SK-N-SH (cell line): ENCODE data around the gene PTPRA. TPM values are rescaled to one million over a fixed set of nuclear protein-coding genes. Genes with fewer than 3 reads are reported as not detected.

Source experiments
- CTCF ChIA-PET: fragments of 300-600, 350-600 bp; formaldehyde crosslinking; extraction: SDS; loops from one replicate; lab custom pipeline; 2021; lab: Yijun Ruan, JAX
- POLR2A ChIA-PET: fragments of 350-600 bp; sonication (Branson Sonifier 250); formaldehyde crosslinking; extraction: SDS; loops from one replicate; lab custom pipeline; 2020; ENCODE audit warnings: antibody characterized with exemption, inconsistent platforms; lab: Yijun Ruan, JAX
- DNase-seq: peaks from one replicate; pipeline ENCODE4 v3.0.0; 2012
- H2AFZ ChIP-seq: fragments of 200-600 bp; sonication (generic); 2 replicates; pipeline ENCODE4 v1.8.1; 2016; ENCODE audit warnings: antibody characterized with exemption, mild to moderate bottlenecking, low read depth
- H3F3A ChIP-seq: fragments of 200-600 bp; sonication (generic); replicated peaks from 2 replicates; pipeline ENCODE3; 2016; ENCODE audit warnings: antibody characterized with exemption, mild to moderate bottlenecking; ENCODE audit not compliant: insufficient read depth
- H3K27ac ChIP-seq, 2 experiments: fragments of 200-500 bp in 1 of 2; fragments of 200-600 bp in 1 of 2; sonication (Bioruptor generic) in 1 of 2; sonication (generic), shearing (Covaris generic) in 1 of 2; 2 replicates each; pipeline versions ENCODE4 v1.5.1 to v1.6.1; 2014 to 2016; ENCODE audit warnings: low read depth in 2 of 2, inconsistent platforms in 1 of 2, low read length in 1 of 2, mild to moderate bottlenecking in 1 of 2, mixed read lengths in 1 of 2
- H3K27me3 ChIP-seq: fragments of 200-600 bp; sonication (generic), shearing (Covaris generic); 2 replicates; pipeline ENCODE4 v1.6.1; 2016; ENCODE audit warnings: mixed run types; ENCODE audit not compliant: insufficient read depth
- H3K36me3 ChIP-seq, 2 experiments: fragments of 200-500 bp in 1 of 2; fragments of 200-600 bp in 1 of 2; sonication (Bioruptor generic) in 1 of 2; sonication (generic) in 1 of 2; replicated peaks in 1 of 2; 2 replicates each; pipeline versions ENCODE3 to v1.5.1; 2014 to 2016; ENCODE audit warnings: low read length in 1 of 2, mild to moderate bottlenecking in 1 of 2; ENCODE audit not compliant: insufficient read depth in 2 of 2, control insufficient read depth in 1 of 2
- H3K4me1 ChIP-seq, 2 experiments: fragments of 200-500 bp in 1 of 2; fragments of 200-600 bp in 1 of 2; sonication (Bioruptor generic) in 1 of 2; sonication (generic), shearing (Covaris generic) in 1 of 2; 2 replicates each; pipeline versions ENCODE4 v1.5.1 to v1.6.1; 2014 to 2016; ENCODE audit warnings: low read depth in 1 of 2, low read length in 1 of 2, mixed run types in 1 of 2; ENCODE audit not compliant: insufficient read depth in 2 of 2, control insufficient read depth in 1 of 2
- H3K4me2 ChIP-seq: fragments of 200-600 bp; sonication (generic), shearing (Covaris generic); 2 replicates; pipeline ENCODE4 v1.6.1; 2017; ENCODE audit warnings: mixed run types
- H3K4me3 ChIP-seq, 2 experiments: fragments of 200-500 bp in 1 of 2; fragments of 200-600 bp in 1 of 2; sonication (Bioruptor generic) in 1 of 2; sonication (generic), shearing (Covaris generic) in 1 of 2; 2 replicates each; pipeline versions ENCODE4 v1.5.1 to v1.8.1; 2014 to 2016; ENCODE audit warnings: low read depth in 2 of 2, inconsistent platforms in 1 of 2, low read length in 1 of 2, mild to moderate bottlenecking in 1 of 2, mixed read lengths in 1 of 2, moderate library complexity in 1 of 2
- H3K79me2 ChIP-seq: fragments of 200-600 bp; sonication (generic); 2 replicates; pipeline ENCODE4 v1.8.1; 2017; ENCODE audit warnings: mild to moderate bottlenecking; ENCODE audit not compliant: insufficient read depth
- H3K9ac ChIP-seq: fragments of 200-600 bp; sonication (generic); 2 replicates; pipeline ENCODE4 v1.6.1; 2017; ENCODE audit warnings: mixed run types
- H3K9me2 ChIP-seq: fragments of 200-600 bp; sonication (generic); 2 replicates; pipeline ENCODE4 v1.6.1; 2017; ENCODE audit warnings: mixed run types
- H3K9me3 ChIP-seq: fragments of 200-600 bp; sonication (generic); 2 replicates; pipeline ENCODE4 v1.6.1; 2017; ENCODE audit warnings: mixed run types, mild to moderate bottlenecking, moderate library complexity
- H4K20me1 ChIP-seq: fragments of 200-600 bp; sonication (generic); 2 replicates; pipeline ENCODE4 v1.6.1; 2017; ENCODE audit warnings: mild to moderate bottlenecking, mixed run types; ENCODE audit not compliant: insufficient read depth
- EP300 ChIP-seq, 2 experiments: IDR thresholded peaks; 2 replicates each; pipeline versions ENCODE4 v1.4.0 to v1.6.1; 2012; ENCODE audit warnings: borderline replicate concordance in 1 of 2, low read depth in 1 of 2, low read length in 1 of 2
- FOXJ3 ChIP-seq: sonication (generic); formaldehyde crosslinking; IDR thresholded peaks from 2 replicates; pipeline ENCODE4 v1.5.1; 2020; ENCODE audit warnings: mild to moderate bottlenecking, missing genetic modification reagents
- MEF2A ChIP-seq: IDR thresholded peaks from 2 replicates; pipeline ENCODE4 v1.4.0; 2012; ENCODE audit warnings: low read depth, borderline replicate concordance
- MXI1 ChIP-seq: IDR thresholded peaks from 2 replicates; pipeline ENCODE4 v1.6.1; 2012; ENCODE audit warnings: mild to moderate bottlenecking, low read depth, low read length, improper control_type of control experiment
- NFIC ChIP-seq: IDR thresholded peaks from 2 replicates; pipeline ENCODE4 v1.4.0; 2012; ENCODE audit warnings: borderline replicate concordance
- PBX3 ChIP-seq: IDR thresholded peaks from 2 replicates; pipeline ENCODE4; 2012
- POLR2AphosphoS5 ChIP-seq: IDR thresholded peaks from 2 replicates; pipeline ENCODE4 v1.6.1; 2012; ENCODE audit warnings: low read depth, low read length
- RAD21 ChIP-seq: IDR thresholded peaks from 2 replicates; pipeline ENCODE4 v1.6.1; 2012; ENCODE audit warnings: mild to moderate bottlenecking, low read length
- RXRA ChIP-seq: IDR thresholded peaks from 2 replicates; pipeline ENCODE4 v1.4.0; 2012; ENCODE audit warnings: low read depth, mild to moderate bottlenecking, borderline replicate concordance
- SIN3A ChIP-seq: IDR thresholded peaks from 2 replicates; pipeline ENCODE4 v1.6.1; 2012; ENCODE audit warnings: low read depth, mild to moderate bottlenecking, low read length, moderate library complexity, borderline replicate concordance
- TAF1 ChIP-seq: IDR thresholded peaks from 2 replicates; pipeline ENCODE4 v1.6.1; 2012; ENCODE audit warnings: low read depth, mild to moderate bottlenecking, low read length, moderate library complexity, borderline replicate concordance
- TCF12 ChIP-seq: IDR thresholded peaks from 2 replicates; pipeline ENCODE4 v1.4.0; 2012
- USF1 ChIP-seq: IDR thresholded peaks from 2 replicates; pipeline ENCODE4 v1.4.0; 2012; ENCODE audit warnings: low read depth, borderline replicate concordance
- USF2 ChIP-seq: fragments of 150-350 bp; IDR thresholded peaks from 2 replicates; pipeline ENCODE4 v1.6.1; 2017; ENCODE audit warnings: antibody characterized with exemption, low read length, low read depth, borderline replicate concordance
- YY1 ChIP-seq: IDR thresholded peaks from 2 replicates; pipeline ENCODE4 v1.4.0; 2012; ENCODE audit warnings: low read depth, mild to moderate bottlenecking
- WGBS: methylation state at CpG from one replicate; pipeline ENCODE4 v1.1.6; 2017; ENCODE audit warnings: low lambda C conversion rate; 5-methylcytosine and 5-hydroxymethylcytosine counted together
- polyA plus RNA-seq, 3 experiments: library from polyadenylated mRNA; depleted of rRNA; stranded (reverse); fragments of >200 nt; gene quantifications; 2 replicates each; pipeline ENCODE4 v1.2.3, GENCODE V29; 2012

Gene PTPRA
- polyA plus RNA-seq, 1 of the 3 experiments (the other 2 are of a cell fraction) = 47.6 TPM

GRCh38 chr20:2973574-2973973, 100.3 kb downstream of the PTPRA start (continued):
- TF ChIP-seq MXI1 (no peak), TAF1 (no peak), USF1 (no peak), RAD21 (no peak), PBX3 (no peak)

GRCh38 chr20:2978519-2978918, 105.2 kb downstream of the PTPRA start:
- ChIA-PET POLR2A (no interaction called here), CTCF (no interaction called here)
- Histone ChIP-seq H3F3A (no peaks in the 10 kb centered on the region), H3K36me3 (no peaks in the 10 kb centered on the region), H3K27me3 (no peaks in the 10 kb centered on the region), H3K9ac (no peak overlapping the region), H3K79me2 (peaks cover 4% of the 10 kb centered on the region; the same call in 1 of the 2 replicates), H4K20me1 (no peaks in the 10 kb centered on the region), H2AFZ (no peak overlapping the region), H3K4me3 (no peak overlapping the region), H3K9me2 (no peaks in the 10 kb centered on the region), H3K4me1 (peaks cover 0 to 5% of the 10 kb centered on the region in 2 experiments; a peak in 2 of 4 replicates), H3K4me2 (no peak overlapping the region), H3K9me3 (no peaks in the 10 kb centered on the region), H3K27ac (no peak overlapping the region)
- no peak for DNase-seq
- 89% methylated on average over 4 of the region's 4 CpGs for WGBS
- no peak for TF ChIP-seq SIN3A
- no peak for TF ChIP-seq MEF2A
- TF ChIP-seq EP300 (IDR thresholded peaks at IDR 0.05; ENCODE audit: borderline replicate concordance in 1 of 2, low read depth in 1 of 2, low read length in 1 of 2) = no peak
- no peak for TF ChIP-seq TCF12
- TF ChIP-seq YY1 = no peak
- no peak for TF ChIP-seq USF2
- TF ChIP-seq MXI1 = no peak
- no peak for TF ChIP-seq NFIC
- TF ChIP-seq USF1 = no peak
- no peak for TF ChIP-seq POLR2AphosphoS5
- TF ChIP-seq FOXJ3 (CRISPR knock-in tag) = no peak
- TF ChIP-seq RXRA = no peak
